Measurements from ENCODE around the gene TMEM236.

- TF ChIP-seq CTCF (IDR thresholded peaks at IDR 0.05; ENCODE audit: insufficient read depth, low read length, poor library complexity, severe bottlenecking), result no peak
- TF ChIP-seq EZH2phosphoT487 (conservative IDR thresholded peaks at IDR 0.05; ENCODE audit: low read length), result no peak
Observed at GRCh38 chr10:17783751-17784150, 31.8 kb downstream of the TMEM236 start.
